Measurements from ENCODE around the gene GTPBP6. TPM values are rescaled to one million over a fixed set of nuclear protein-coding genes. Genes with fewer than 3 reads are reported as not detected.

GTPBP6 gene
- total and polyA plus RNA-seq, 2 experiments from 2014 or later: 41.4 to 66.8 TPM

- Histone ChIP-seq H3K36me3 (ENCODE audit: insufficient read depth) (no peaks in the 10 kb centered on the region), H3K9me2 (ENCODE audit: insufficient read depth) (no peaks in the 10 kb centered on the region), H3K4me1 (ENCODE audit: insufficient read depth) (no peaks in the 10 kb centered on the region), H3F3A (replicated peaks; ENCODE audit: low read depth) (no peaks in the 10 kb centered on the region), H2AFZ (no peak overlapping the region), H3K79me2 (replicated peaks; ENCODE audit: insufficient read depth) (0 out of 2 replicates have a peak, but pooled peaks cover 2% of the 10 kb centered on the region), H4K20me1 (replicated peaks; ENCODE audit: insufficient read depth) (no peaks in the 10 kb centered on the region), H3K4me3 (no peak overlapping the region), H3K4me2 (no peak overlapping the region), H3K27me3 (ENCODE audit: insufficient read depth) (0 out of 2 replicates have a peak, but pooled peaks cover 2% of the 10 kb centered on the region), H3K27ac (ENCODE audit: low read depth) (no peak overlapping the region)
- H3K27ac Mint-ChIP-seq: no peak overlapping the region
- H3K4me1 Mint-ChIP-seq: peaks cover 3% of the 10 kb centered on the region; the same call in 1 of the 3 replicates
- no peak overlapping the region for H3K4me3 Mint-ChIP-seq
- ATAC-seq: no peak
- no peak for DNase-seq (ENCODE audit: low spot score)
- peaks cover 37% of the 10 kb centered on the region for H3K36me3 Mint-ChIP-seq (ENCODE audit: low read depth)
- peaks cover 29% of the 10 kb centered on the region for H3K9me3 Mint-ChIP-seq
- peaks cover 18% of the 10 kb centered on the region for H3K27me3 Mint-ChIP-seq (ENCODE audit: insufficient read depth, low read depth, poor library complexity)
- no peak for TF ChIP-seq POLR2AphosphoS5 (IDR thresholded peaks at IDR 0.05; ENCODE audit: low read depth)
- TF ChIP-seq ZNF331 (CRISPR knock-in tag; IDR thresholded peaks at IDR 0.05; ENCODE audit: low read depth): no peak
- TF ChIP-seq, protein P1, sequence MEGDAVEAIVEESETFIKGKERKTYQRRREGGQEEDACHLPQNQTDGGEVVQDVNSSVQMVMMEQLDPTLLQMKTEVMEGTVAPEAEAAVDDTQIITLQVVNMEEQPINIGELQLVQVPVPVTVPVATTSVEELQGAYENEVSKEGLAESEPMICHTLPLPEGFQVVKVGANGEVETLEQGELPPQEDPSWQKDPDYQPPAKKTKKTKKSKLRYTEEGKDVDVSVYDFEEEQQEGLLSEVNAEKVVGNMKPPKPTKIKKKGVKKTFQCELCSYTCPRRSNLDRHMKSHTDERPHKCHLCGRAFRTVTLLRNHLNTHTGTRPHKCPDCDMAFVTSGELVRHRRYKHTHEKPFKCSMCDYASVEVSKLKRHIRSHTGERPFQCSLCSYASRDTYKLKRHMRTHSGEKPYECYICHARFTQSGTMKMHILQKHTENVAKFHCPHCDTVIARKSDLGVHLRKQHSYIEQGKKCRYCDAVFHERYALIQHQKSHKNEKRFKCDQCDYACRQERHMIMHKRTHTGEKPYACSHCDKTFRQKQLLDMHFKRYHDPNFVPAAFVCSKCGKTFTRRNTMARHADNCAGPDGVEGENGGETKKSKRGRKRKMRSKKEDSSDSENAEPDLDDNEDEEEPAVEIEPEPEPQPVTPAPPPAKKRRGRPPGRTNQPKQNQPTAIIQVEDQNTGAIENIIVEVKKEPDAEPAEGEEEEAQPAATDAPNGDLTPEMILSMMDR (conservative IDR thresholded peaks at IDR 0.05; ENCODE audit: low read depth in 2 of 2): no peak
- TF ChIP-seq, protein P2, sequence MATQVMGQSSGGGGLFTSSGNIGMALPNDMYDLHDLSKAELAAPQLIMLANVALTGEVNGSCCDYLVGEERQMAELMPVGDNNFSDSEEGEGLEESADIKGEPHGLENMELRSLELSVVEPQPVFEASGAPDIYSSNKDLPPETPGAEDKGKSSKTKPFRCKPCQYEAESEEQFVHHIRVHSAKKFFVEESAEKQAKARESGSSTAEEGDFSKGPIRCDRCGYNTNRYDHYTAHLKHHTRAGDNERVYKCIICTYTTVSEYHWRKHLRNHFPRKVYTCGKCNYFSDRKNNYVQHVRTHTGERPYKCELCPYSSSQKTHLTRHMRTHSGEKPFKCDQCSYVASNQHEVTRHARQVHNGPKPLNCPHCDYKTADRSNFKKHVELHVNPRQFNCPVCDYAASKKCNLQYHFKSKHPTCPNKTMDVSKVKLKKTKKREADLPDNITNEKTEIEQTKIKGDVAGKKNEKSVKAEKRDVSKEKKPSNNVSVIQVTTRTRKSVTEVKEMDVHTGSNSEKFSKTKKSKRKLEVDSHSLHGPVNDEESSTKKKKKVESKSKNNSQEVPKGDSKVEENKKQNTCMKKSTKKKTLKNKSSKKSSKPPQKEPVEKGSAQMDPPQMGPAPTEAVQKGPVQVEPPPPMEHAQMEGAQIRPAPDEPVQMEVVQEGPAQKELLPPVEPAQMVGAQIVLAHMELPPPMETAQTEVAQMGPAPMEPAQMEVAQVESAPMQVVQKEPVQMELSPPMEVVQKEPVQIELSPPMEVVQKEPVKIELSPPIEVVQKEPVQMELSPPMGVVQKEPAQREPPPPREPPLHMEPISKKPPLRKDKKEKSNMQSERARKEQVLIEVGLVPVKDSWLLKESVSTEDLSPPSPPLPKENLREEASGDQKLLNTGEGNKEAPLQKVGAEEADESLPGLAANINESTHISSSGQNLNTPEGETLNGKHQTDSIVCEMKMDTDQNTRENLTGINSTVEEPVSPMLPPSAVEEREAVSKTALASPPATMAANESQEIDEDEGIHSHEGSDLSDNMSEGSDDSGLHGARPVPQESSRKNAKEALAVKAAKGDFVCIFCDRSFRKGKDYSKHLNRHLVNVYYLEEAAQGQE (IDR thresholded peaks at IDR 0.05; ENCODE audit: unreplicated experiment): no peak
- TF ChIP-seq ZNF114 (CRISPR knock-in tag; IDR thresholded peaks at IDR 0.05): no peak
- TF ChIP-seq EZH2phosphoT487 (IDR thresholded peaks at IDR 0.05; ENCODE audit: unreplicated experiment): no peak
- no peak for TF ChIP-seq EZH2 (IDR thresholded peaks at IDR 0.05; ENCODE audit: low read depth, unreplicated experiment)
- TF ChIP-seq ZNF462 (CRISPR knock-in tag; IDR thresholded peaks at IDR 0.05): no peak
- TF ChIP-seq CREB1 (CRISPR knock-in tag; IDR thresholded peaks at IDR 0.05; ENCODE audit: low read depth): no peak
- TF ChIP-seq, protein P3, sequence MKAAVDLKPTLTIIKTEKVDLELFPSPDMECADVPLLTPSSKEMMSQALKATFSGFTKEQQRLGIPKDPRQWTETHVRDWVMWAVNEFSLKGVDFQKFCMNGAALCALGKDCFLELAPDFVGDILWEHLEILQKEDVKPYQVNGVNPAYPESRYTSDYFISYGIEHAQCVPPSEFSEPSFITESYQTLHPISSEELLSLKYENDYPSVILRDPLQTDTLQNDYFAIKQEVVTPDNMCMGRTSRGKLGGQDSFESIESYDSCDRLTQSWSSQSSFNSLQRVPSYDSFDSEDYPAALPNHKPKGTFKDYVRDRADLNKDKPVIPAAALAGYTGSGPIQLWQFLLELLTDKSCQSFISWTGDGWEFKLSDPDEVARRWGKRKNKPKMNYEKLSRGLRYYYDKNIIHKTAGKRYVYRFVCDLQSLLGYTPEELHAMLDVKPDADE (IDR thresholded peaks at IDR 0.05): no peak
- TF ChIP-seq NANOG (IDR thresholded peaks at IDR 0.05; ENCODE audit: borderline replicate concordance): no peak
- TF ChIP-seq JUNB (IDR thresholded peaks at IDR 0.05; ENCODE audit: unreplicated experiment): no peak
- TF ChIP-seq STAT1 (IDR thresholded peaks at IDR 0.05; ENCODE audit: unreplicated experiment): no peak
Observed at GRCh38 chrX:334971-335757, 16.6 kb upstream of the GTPBP6 start.
